ENCODE measurements around the gene KDM4B.

The KDM4B gene

DNA sequence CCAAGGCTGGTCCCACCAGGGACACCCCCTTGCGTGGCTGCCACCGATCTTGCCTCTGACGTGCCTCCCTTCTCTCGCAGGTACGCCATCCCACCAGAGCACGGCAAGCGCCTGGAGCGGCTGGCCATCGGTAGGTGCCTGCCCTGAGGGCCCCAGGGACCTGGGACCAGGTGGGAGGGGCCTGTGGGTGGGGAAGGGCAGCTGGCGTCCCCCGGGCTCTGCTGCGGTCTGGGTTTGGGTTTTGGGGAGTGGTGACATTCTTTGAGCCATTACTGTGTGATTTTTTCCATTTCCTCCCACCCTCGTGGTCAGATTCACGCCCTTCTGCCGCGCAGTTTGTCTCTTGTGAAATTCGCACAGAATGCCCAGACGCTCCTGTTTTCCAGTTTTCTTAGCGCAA lies 102.0 kb downstream of the KDM4B start:
- DNase-seq (ENCODE audit: low read depth), result no peak

DNA sequence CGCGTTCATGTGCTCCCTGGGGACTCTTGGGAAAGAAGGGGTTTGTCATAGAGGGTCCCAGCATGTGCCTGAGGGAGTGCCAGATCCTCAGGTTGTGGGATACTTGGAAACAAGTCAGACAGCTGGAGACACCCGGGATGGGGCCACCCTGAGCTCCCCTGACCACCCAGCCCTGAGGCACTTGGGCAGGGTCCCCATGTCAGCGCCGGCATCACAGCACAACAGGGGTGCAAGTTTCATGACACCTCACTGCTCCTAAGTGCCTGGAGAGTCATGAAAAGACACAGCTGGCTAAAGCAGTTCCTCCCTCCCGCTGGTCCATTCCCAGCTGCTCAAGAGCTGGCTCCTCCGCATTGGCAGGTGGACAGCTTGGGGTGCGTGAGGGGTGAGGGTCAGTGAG lies 102.7 kb downstream of the KDM4B start:
- no peak for DNase-seq (ENCODE audit: low read depth)

DNA sequence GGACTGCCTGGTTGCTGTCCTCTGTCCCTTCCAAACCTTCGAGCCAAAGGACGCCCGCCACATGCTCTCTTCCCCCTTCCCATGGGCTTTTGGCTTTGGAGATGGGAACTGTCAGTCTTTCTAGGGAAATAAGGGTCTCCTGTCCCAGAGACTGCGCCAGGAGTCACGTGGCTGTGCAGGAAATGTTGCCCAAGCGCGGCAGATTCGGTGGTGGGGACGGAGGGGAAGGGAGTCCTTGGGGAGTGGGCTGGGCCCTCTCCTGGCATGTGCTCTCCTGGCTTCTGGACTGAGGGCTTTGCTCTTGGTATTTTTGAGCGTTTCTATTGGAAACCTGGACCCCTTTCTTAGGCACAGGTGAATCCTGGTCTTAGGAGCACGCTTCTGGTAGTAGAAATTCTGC lies 103.2 kb downstream of the KDM4B start:
- no peak for DNase-seq (ENCODE audit: low read depth)

DNA sequence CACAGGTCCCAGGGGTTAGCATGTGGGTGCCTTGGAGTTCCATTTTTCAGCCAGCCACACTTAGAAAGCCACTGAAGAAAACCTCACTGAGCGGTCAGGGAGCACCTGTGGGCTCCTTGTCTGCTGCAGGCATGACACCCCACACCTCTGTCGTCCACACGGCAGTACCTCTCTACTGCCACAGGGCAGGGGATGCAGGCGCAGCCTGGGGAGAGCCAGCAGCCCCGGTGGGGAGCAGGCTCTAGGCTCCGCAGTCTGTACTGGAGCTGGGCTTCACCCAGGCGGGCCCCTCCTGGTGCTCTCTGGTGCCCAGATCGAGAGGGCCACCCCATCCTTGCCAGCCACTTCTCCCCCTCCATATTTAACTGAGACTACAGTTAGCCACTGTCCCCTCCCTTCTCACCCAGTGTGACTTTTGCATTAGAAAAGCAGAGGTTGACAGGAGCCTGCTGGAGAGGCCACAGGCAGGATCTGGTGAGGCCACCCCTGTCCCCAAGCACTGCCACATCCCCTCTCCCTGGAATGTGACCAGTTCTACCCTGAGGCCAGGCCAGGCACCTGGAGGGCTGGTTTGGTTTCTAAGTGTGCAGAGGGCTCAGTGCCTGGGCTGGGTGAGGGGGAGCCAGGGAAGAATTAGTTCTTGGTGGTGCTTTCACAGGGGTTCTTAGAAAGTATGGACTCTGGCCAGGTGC lies 104.4 kb downstream of the KDM4B start:
- DNase-seq (ENCODE audit: low read depth), result no peak

DNA sequence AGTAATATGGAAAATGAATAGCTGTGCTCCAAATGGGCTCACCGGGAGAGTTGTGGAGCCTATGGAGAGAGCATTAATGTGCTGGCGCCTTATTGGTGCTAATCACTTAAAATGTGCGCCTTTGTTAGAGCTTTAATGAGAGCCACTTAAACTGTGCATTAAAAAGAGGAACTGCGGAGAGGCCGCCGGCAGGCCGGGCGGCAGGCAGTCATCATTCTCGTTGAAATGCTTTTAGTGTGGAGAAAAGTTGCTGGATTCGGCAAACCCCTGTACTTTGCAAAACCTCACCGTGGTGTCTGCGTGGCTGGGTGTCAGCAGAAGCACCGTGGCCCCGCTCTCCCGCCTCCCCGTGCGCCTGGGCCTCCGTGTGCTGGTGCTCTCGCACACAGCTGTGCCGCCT lies 105.5 kb downstream of the KDM4B start:
- DNase-seq (ENCODE audit: low read depth), result no peak

DNA sequence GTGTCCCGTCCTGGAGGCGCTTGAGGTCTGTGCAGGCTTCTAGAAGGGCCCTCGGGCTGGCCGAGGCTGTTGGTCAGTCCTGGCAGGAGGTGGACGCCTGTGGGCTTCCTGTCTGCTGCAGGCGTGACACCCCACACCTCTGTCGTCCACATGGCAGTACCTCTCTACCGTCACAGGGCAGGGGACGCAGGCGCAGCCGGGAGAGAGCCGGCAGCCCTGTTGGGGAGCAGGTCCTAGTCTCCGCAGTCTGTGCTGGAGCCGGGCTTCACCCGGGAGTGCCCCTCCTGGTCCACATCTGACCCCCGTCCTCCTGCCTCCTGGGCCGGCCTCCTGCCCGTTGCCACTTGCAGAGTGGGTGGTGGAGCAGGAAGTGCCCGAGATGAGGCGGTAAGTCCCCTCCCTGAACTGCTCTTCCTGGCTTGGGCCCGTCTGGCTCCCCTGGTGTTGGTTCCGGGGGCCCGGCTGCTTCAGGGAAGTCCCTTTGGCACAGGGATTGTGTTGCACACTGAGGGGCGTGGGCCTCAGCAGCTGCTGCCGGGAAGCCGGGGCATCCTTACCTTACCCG lies 106.0 kb downstream of the KDM4B start:
- no peak for DNase-seq (ENCODE audit: low read depth)

DNA sequence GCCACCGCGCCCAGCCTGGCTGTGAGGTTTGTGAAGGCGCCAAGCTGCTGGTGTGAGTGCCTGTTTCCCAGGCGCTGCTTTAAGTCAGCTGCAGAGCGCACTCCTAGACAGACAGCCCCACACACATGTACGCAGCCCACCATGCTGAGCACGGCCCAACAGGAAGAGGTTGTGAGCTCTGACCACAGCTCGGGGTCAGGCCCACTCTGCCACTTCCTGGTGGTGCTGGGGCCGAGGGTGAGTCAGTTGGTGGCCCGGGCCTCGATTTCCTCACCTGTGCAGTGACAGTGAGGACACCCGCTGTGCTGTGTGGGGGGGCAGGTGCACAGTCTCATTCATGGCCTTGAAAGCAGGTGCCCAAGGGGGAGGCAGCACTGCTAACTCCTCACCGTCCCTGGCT lies 106.7 kb downstream of the KDM4B start:
- DNase-seq (ENCODE audit: low read depth), result no peak

DNA sequence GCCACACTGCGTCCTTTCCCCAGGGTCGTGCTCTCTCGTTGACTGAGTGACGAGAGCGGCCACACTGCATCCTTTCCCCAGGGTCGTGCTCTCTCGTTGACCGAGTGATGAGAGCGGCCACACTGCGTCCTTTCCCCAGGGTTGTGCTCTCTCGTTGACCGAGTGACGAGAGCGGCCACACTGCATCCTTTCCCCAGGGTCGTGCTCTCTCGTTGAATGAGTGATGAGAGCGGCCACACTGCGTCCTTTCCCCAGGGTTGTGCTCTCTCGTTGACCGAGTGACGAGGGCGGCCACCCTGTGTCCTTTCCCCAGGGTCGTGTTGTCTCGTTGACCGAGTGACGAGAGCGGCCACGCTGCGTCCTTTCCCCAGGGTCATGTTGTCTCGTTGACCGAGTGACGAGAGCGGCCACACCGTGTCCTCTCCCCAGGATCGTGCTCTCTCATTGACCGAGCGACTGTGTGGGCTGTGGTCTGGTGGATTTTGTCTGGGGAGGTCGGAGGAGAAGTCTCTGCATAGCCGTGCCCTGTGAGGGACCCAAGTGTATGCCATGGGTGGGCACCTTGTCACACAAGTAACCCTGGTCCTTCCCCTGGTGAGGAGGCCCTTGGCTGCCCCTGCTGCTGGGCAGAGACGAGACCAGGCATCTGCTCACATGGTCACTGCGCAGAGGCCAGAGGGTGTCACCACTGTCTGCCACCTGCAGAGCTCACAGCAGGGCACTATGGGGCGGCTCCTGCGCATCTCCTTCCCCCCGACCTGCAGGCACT lies 107.7 kb downstream of the KDM4B start:
- DNase-seq (ENCODE audit: low read depth), result no peak

DNA sequence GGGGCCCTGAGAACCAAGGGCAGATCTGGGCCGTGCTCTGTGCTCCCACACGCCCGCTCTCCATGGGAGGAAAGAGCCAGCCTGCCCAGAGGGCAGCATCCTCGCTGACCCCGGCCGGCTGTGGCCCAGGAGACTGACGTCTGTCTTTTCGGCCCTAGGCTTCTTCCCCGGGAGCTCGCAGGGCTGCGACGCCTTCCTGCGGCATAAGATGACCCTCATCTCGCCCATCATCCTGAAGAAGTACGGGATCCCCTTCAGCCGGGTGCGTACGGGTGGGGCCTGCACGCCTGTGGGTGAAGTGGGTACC lies 108.2 kb downstream of the KDM4B start:
- no peak for DNase-seq (ENCODE audit: low read depth)

DNA sequence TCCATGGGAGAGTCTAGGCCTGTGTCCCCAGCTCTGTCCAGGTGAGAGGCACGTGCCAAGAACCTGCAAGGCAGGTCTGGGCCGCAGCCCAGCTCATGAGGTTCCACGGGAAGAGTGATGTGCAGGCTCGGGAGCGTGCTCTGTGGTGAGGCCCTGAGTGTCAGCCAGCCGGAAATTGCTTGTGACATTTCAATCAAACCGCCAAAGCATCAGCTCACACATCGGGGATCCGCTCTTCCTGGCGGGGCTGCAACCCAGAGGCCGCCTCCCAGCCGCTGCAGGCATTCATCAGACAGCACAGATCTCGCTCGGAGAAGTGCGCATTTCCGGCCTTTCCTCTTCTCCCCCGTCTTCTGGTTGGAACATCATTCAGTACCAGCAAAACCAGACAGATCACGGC lies 109.3 kb downstream of the KDM4B start:
- DNase-seq (ENCODE audit: low read depth), result peak; percentile 15

DNA sequence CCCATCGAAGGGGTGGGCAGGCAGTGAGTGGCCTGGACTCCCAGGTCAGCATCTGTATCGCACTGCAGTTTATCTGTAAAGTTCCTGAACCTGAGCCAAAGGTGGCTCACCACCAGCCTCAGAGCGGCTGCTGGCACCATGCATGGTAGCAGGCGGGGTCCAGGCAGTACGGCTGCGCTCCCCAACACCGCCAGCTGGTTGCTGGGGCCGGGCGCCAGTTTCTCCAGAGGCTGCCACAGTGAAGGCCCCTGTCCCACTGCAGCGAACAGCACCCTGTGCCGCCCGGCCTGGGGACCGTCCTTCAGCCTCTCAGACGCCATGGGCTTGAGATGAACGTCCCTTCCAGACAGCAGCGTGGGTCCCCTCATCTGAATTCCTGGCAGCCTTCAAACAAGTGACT lies 109.8 kb downstream of the KDM4B start:
- DNase-seq (ENCODE audit: low read depth), result no peak

DNA sequence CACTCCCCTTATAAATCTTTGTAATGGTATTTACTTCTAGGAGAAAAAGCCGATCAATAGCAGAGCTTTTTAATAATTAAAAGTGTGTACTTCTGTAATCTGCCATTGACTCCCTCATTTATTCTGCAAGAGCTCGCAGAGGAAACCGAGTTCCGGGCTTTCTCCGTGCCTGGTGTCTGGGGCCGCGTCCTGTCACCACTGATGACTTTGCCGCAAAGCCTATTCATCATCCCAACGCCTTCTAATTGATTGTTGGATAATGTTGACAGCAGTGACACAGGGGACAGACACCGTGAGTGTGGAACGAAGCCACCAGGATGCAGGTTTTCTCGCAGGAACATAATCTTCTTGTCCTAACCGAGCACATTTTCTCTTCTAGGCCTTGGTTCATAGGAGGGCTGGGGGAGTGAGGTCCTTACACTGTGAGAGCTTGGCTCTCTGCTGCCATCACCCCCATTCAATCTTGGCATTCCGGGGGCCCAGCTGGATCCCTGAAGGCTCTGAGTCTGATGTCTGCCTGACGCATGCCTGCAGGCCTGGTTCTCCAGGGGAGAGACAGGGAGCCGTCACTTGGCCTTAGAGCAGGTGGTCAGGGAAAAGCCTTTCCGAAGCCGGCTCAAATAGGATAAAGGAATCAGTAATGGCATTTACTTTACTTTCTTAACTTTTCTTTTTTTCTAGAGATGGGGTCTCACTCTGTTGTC lies 110.3 kb downstream of the KDM4B start:
- no peak for DNase-seq (ENCODE audit: low read depth)

DNA sequence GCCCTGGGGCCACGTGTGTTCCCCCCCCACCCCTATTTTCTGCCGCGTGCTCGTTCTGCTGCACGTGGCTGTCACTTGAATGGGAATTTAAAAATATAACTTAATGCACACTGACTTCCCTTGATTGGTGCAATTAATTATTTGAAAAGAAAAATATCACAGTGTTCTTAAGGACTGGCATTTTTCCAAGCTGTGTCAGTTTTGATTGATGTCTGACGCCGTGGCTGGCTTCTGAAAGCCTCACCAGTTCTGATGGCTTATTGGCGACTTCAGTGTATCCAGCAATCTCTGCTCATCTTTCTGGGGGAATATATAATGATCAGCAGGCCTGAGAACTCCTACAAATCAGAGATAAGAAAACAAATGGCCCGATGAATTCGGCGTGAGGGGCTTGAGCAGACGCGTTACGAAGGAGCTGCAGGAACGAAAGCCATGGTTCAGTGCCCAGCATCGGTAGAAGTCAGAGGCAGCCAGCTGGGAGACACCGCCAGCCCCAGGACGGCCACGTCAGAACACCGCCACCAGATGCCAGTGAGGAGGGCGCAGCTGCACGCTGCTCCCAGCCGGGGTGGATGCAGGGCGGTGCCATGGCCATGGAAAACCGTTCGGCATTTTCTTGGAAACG lies 111.2 kb downstream of the KDM4B start:
- no peak for DNase-seq (ENCODE audit: low read depth)

DNA sequence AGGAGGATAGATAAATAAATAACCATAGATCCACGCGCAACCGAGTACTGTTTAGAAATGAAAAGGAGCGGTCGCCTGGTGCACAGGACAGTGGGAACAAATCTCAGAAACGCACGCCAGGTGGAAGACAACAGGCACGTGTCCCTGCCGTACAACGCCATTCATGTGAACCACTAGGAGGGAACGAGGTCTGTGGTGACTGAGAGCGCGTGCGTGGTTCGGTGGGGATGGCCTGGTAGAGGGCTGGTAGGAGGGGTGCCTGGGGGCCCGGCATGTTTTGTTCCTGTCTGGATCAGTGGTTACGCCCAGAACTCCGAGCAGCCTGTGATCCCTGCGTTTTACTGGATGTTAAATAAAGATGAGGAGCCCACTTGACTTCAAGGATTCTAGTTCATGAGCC lies 111.9 kb downstream of the KDM4B start:
- no peak for DNase-seq (ENCODE audit: low read depth)

DNA sequence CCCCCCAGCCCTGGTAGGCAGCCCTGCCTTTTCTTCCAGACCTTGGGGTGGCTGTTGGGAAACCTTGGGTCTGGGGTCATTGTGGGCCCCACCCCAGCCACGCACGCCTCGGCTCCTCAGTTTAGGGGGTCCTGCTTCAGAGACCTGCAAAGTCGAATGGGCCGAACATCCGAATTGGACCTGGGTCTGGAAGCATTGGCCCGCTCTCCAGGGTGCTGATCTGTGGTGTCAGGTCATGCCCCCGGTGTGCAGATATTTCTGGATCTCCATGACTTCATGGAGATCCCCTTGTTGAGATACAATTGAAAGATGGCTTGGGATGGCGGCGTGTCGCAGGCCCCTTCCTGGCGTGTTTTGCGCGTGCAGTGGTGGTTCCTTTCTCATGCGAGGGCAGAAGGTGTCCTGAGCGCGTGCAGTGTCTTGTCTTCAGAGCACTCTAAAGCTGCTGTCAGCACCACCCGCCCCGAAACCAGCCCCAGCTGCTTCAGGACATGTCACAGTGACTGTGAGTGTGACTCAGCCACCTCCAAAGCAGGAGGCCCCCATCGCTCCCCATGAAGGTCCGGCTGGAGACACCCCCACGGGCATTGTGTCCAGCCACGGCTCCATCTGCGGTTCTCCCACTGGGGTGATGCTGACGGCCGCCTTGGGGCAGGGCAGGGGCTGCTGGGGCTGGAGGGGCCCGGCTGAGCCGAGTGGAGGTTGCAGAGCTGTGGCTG lies 112.7 kb downstream of the KDM4B start:
- no peak for DNase-seq (ENCODE audit: low read depth)

DNA sequence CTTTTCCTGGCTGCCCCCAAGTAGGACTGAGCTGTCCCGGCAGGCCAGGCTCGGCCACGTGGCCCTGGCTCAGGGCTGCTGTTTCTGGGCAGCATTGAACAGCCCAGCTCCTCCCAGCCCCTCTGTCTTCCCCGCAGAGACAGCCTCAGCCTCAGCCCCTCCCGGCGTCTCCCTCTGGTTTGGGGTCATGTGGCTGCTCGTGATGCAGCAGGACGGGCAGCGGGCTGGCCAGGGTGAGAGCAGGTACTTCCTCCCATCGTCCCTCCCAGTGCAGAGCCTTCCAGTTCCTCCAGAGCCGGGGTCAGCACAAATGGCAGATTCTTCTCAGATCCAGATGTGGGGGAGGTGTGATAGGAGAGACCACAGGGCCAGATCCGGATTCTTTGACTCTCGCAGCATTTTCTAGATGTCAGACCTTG lies 114.6 kb downstream of the KDM4B start:
- no peak for DNase-seq (ENCODE audit: low read depth)

DNA sequence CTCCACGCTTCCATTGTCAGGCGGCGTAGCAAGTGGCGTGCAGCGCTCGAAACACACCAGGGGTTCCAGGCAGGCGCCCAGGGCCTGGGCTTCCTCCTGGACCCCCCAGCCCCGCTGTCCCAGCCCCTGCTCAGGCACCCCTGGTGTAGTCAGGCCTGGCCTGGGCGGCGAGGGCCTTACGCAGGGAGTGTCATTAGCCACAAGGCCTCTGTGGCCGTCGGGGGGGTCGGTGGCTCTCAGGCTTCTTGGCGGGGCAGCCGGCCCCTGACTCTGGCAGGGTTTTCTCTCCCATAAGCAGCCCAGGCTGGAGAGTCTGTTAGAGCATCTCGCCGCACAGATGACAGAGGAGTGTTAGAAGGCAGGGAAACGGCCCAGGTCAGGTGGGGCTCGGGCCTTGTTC lies 116.7 kb downstream of the KDM4B start:
- no peak for DNase-seq (ENCODE audit: low read depth)

DNA sequence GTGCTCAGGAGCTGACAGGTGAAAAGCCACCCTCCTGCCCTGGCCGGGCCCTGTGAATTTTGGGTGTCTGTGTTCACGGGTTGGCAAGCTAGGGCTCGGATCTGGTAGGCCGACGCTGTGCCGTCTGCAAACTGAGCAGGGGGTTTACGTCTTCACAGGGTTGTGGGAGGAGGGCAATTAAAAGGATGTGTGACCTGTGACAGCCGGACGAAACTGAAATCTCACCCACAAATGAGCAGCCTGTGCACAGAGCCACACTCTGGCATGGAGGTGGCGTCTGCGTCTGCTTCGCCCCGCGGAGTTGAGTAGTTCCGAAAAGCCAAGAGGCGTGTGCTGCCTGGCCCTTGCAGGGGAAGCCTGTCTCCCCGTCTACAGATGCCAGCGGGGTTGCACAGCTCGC lies 117.3 kb downstream of the KDM4B start:
- DNase-seq (ENCODE audit: low read depth), result no peak

DNA sequence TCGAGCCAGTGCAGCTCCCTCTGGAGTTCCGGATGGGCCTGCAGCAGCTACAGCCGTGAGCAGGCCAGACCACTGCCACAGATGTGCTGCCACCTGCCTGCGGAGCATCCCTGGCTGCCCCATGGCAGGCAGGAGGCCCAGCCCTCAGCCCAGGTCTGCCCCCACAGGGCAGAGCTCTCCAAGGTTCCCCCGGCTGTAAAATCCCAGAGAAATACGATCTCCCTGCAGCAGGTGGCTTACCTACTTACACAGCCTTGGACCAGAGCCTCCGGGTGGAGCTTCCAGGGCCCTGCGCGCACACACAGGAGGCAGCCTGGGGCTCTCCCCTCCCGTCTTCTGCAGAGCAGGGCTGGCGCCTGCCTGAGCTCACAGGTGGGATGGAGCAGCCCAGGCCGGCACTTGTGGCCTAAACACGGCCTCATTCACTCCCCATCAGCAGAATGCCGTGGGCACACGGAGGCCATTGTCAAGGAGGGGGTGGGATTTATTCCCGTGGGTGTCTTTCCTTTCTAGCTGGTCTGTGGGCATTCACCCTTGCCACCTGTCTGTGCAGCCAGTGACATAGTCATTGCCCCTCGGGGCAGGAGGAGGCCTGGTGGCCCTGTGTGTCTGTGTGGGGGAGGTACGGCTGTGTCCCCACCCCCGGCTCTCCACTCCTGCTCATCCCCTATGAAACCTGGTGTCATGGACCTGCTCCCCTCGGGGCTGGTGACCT lies 118.0 kb downstream of the KDM4B start:
- DNase-seq (ENCODE audit: low read depth), result no peak

DNA sequence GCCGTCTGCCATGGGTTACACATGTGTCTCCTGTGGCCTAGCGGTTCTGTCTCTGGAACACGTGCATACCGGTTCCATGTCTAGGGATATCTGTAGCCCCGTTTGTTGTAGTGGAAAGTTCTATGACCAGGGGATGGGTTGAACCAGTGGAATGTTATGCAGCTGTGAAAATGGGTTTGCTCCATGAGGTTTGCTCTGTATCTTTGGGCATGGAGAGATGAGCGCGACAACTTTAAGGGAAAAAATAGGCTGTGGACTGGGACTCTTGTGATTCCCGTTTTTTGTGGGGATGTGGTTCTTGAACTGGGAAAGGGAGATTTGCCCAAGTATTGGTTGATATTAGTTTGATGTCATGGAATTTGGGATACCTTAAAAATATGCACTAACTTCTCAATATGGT lies 120.4 kb downstream of the KDM4B start:
- DNase-seq (ENCODE audit: low read depth), result no peak

DNA sequence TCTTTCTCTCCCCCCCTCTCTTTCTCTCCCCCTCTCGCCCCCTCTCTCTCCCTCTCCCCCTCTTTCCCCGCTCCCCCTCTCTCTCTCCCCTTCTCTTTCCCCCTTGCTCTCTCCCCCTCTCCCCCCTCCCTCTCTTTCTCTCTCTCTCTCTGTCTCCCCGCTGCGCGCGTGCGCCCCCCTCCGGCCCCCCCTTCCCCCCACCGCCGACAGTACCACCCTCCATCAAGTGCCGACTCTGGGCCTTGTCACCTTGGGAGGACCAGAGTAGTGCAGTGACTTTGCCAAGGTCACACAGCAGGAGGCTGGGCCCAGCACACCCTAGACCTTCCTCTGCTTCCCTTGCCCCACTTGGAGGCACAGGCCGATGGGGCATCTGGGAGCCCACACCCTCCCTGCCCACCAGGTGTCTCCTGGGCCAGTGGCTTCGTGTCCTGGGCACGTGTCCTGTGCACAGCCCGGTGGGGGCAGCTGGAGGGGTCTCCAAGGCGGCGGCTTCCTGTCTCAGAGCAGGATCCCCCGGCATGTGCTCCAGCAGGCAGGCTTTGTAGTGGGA lies 121.6 kb downstream of the KDM4B start:
- DNase-seq (ENCODE audit: low read depth), result no peak
